Thoracic aorta (tissue), 2 donors: ENCODE data around the gene RDH16. TPM values are rescaled to one million over a fixed set of nuclear protein-coding genes. Genes with fewer than 3 reads are reported as not detected.

Experiments
- ATAC-seq: fragments of 150-250 bp; one replicate; pipeline ENCODE4 v1.8.0; 2017; ENCODE audit warnings: low read depth; ENCODE audit not compliant: insufficient number of reproducible peaks, low FRiP score
- DNase-seq: peaks from one replicate; pipeline ENCODE4 v3.0.0-alpha.2; 2020; ENCODE audit warnings: low spot score
- H3K27ac ChIP-seq, 2 donors: fragments of 200-600 bp; sonication (generic); 1 replicate in 1 of 2; 2 replicates in 1 of 2; pipeline ENCODE4 v1.5.1; 2016; ENCODE audit warnings: mild to moderate bottlenecking in 2 of 2, moderate library complexity in 2 of 2
- H3K27me3 ChIP-seq: fragments of 200-600 bp; sonication (generic); replicated peaks from 2 replicates; pipeline ENCODE4 v1.6.0; 2016; ENCODE audit warnings: mild to moderate bottlenecking; ENCODE audit not compliant: insufficient read depth
- H3K36me3 ChIP-seq: fragments of 200-600 bp; sonication (generic); one replicate; pipeline ENCODE4 v1.5.1; 2016
- H3K4me1 ChIP-seq, 2 donors: fragments of 200-600 bp; sonication (generic); 1 replicate in 1 of 2; 2 replicates in 1 of 2; pipeline versions ENCODE4 v1.5.1 to v1.6.0; 2016; ENCODE audit warnings: low read depth in 2 of 2, mild to moderate bottlenecking in 1 of 2; ENCODE audit not compliant: control insufficient read depth in 1 of 2
- H3K4me3 ChIP-seq: fragments of 200-600 bp; sonication (generic); 2 replicates; pipeline ENCODE4 v1.5.1; 2016; ENCODE audit warnings: mild to moderate bottlenecking
- H3K9me3 ChIP-seq: fragments of 200-600 bp; sonication (generic); 2 replicates; pipeline ENCODE4 v1.5.1; 2016
- total RNA-seq, 2 donors: library from RNA; depleted of rRNA; stranded (reverse); fragments of >200 nt; gene quantifications; one replicate each; pipeline versions ENCODE4 v1.1.0 to v1.2.3, GENCODE V29; 2016
- TF ChIP-seq, protein P1 (sequence below): fragments of 200-600 bp; sonication (generic); IDR thresholded peaks from one replicate; pipeline ENCODE4 v1.5.1; 2019; ENCODE audit warnings: antibody characterized with exemption

Gene RDH16
- total RNA-seq, 2 donors from 2014 or later = 0.54 to 0.71 TPM

DNA sequence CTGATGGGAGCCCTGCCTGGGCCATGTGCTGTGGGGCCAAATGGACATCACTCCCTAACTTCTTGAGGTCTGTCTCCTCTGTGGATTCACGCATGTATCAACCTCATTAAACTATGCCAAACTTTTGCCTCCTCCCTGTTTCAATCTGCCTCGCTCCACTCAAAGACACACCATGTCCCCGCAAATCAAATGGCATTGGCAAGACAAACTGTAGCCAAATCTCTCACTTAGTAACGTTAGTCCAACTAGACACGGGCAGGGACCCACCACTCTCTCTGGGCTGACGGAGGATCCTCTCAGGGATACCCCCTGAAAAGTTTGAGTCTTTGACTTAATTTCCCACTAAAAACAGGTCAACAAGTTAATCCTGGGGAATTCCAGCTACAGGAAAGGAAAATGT lies 40.9 kb upstream of the RDH16 start:
- DNase-seq = no peak
- Histone ChIP-seq H3K27me3 (no peaks in the 10 kb centered on the region), H3K36me3 (peaks cover 14% of the 10 kb centered on the region), H3K27ac (no peak overlapping the region), H3K4me3 (no peak overlapping the region), H3K4me1 (peaks cover 0 to 4% of the 10 kb centered on the region in 2 donors), H3K9me3 (no peaks in the 10 kb centered on the region)
- ATAC-seq = no peak
- TF ChIP-seq, protein P1, sequence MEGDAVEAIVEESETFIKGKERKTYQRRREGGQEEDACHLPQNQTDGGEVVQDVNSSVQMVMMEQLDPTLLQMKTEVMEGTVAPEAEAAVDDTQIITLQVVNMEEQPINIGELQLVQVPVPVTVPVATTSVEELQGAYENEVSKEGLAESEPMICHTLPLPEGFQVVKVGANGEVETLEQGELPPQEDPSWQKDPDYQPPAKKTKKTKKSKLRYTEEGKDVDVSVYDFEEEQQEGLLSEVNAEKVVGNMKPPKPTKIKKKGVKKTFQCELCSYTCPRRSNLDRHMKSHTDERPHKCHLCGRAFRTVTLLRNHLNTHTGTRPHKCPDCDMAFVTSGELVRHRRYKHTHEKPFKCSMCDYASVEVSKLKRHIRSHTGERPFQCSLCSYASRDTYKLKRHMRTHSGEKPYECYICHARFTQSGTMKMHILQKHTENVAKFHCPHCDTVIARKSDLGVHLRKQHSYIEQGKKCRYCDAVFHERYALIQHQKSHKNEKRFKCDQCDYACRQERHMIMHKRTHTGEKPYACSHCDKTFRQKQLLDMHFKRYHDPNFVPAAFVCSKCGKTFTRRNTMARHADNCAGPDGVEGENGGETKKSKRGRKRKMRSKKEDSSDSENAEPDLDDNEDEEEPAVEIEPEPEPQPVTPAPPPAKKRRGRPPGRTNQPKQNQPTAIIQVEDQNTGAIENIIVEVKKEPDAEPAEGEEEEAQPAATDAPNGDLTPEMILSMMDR = no peak

- Histone ChIP-seq H3K27me3 (no peaks in the 10 kb centered on the region), H3K36me3 (peaks cover 3% of the 10 kb centered on the region), H3K4me1 (peaks cover 0 to under 1% of the 10 kb centered on the region in 2 donors), H3K27ac (no peak overlapping the region), H3K4me3 (no peak overlapping the region), H3K9me3 (no peaks in the 10 kb centered on the region)
- TF ChIP-seq, protein P1 = no peak
- DNase-seq (no peak), ATAC-seq (no peak)
These were observed 39.6 kb upstream of the RDH16 start for GRCh38 chr12:56996793-56997545.

- DNase-seq = no peak
- TF ChIP-seq, protein P1 = no peak
- H3K4me3 ChIP-seq = no peak overlapping the region
- no peaks in the 10 kb centered on the region for H3K9me3 ChIP-seq
- H3K27ac ChIP-seq = no peak overlapping the region
- no peaks in the 10 kb centered on the region for H3K4me1 ChIP-seq
- H3K27me3 ChIP-seq = no peaks in the 10 kb centered on the region
- ATAC-seq = no peak
- peaks cover 3% of the 10 kb centered on the region for H3K36me3 ChIP-seq
These were observed 38.6 kb upstream of the RDH16 start for GRCh38 chr12:56995930-56996496.

DNA sequence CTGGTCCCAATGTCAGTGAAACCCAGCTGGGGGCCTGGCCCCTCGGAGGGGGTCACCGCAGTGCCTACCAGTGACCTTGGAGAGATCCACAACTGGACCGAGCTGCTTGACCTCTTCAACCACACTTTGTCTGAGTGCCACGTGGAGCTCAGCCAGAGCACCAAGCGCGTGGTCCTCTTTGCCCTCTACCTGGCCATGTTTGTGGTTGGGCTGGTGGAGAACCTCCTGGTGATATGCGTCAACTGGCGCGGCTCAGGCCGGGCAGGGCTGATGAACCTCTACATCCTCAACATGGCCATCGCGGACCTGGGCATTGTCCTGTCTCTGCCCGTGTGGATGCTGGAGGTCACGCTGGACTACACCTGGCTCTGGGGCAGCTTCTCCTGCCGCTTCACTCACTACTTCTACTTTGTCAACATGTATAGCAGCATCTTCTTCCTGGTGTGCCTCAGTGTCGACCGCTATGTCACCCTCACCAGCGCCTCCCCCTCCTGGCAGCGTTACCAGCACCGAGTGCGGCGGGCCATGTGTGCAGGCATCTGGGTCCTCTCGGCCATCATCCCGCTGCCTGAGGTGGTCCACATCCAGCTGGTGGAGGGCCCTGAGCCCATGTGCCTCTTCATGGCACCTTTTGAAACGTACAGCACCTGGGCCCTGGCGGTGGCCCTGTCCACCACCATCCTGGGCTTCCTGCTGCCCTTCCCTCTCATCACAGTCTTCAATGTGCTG lies 38.0 kb upstream of the RDH16 start:
- Histone ChIP-seq H3K36me3 (peaks cover 3% of the 10 kb centered on the region), H3K9me3 (no peaks in the 10 kb centered on the region), H3K27me3 (no peaks in the 10 kb centered on the region), H3K4me3 (no peak overlapping the region), H3K4me1 (no peaks in the 10 kb centered on the region), H3K27ac (no peak overlapping the region)
- no peak for ATAC-seq
- DNase-seq = no peak
- TF ChIP-seq, protein P1 = no peak

- no peaks in the 10 kb centered on the region for H3K27me3 ChIP-seq
- no peak for DNase-seq
- peaks cover 3% of the 10 kb centered on the region for H3K36me3 ChIP-seq
- no peak overlapping the region for H3K4me3 ChIP-seq
- H3K4me1 ChIP-seq = no peaks in the 10 kb centered on the region
- no peak for ATAC-seq
- TF ChIP-seq, protein P1 = no peak
- no peaks in the 10 kb centered on the region for H3K9me3 ChIP-seq
- no peak overlapping the region for H3K27ac ChIP-seq
These were observed 36.9 kb upstream of the RDH16 start for GRCh38 chr12:56994231-56994746.
